ENCODE measurements around the gene UGT1A3. TPM values are rescaled to one million over a fixed set of nuclear protein-coding genes. Genes with fewer than 3 reads are reported as not detected.

The UGT1A3 gene
- total and polyA plus RNA-seq, 7 donors: 0.36 TPM; not detected in 6

DNA sequence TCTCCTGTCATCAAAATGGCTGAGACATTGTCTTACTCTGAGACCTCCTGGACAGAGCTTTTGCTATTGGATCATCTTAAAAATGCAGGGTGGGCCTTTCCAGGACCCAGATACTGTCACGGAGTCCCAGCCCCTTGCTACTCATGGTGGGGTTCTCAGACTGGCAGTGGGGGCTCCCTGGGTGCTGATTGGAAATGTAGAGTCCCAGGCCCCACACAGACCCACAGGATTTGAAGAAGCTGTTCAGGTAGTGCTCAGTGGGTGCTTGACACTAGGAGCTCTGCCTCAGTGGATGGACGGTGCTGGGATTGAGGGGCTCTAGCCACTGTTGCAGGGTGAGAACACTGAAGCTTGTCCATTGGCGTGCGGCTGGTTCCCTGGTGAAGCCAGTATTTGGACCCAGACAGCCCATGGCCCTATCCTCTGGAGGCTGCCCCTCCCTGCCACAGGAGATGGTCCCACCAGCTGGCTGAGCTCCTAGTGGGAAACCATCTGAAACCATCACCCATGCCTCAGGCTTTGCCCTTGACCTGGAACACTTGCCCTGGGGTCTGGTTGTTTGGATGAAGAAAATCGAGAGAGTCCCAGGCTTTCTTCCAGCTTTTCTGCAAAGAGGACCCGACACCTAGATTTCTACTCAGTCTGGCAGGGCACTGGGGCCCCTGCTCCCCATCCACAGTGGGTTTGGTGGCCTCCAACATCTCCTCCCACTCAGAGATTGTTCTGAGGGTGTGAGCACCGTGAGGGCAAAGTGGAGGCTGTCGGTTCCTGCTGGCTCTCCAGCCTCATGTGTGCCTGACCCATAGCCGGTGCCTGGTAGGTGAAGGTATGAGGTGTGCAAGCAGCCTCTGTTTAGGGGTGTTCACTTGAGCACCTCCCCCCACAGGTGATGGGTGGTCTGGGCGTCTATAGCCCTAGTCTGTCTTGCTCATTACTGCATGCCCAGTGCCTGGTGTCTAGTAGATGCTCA is 79.4 kb downstream of the UGT1A3 start:
- no peaks in the 10 kb centered on the region for H3K9me3 ChIP-seq
- no peak overlapping the region for H3K4me3 ChIP-seq
- H3K4me1 ChIP-seq: no peaks in the 10 kb centered on the region
- no peak overlapping the region for H3K27ac ChIP-seq
- H3K36me3 ChIP-seq: no peaks in the 10 kb centered on the region
- TF ChIP-seq POLR2AphosphoS5 (IDR thresholded peaks at IDR 0.05) (no peak), POLR2A (IDR thresholded peaks at IDR 0.05) (no peak), EP300 (IDR thresholded peaks at IDR 0.05) (no peak)
- TF ChIP-seq, protein P1, sequence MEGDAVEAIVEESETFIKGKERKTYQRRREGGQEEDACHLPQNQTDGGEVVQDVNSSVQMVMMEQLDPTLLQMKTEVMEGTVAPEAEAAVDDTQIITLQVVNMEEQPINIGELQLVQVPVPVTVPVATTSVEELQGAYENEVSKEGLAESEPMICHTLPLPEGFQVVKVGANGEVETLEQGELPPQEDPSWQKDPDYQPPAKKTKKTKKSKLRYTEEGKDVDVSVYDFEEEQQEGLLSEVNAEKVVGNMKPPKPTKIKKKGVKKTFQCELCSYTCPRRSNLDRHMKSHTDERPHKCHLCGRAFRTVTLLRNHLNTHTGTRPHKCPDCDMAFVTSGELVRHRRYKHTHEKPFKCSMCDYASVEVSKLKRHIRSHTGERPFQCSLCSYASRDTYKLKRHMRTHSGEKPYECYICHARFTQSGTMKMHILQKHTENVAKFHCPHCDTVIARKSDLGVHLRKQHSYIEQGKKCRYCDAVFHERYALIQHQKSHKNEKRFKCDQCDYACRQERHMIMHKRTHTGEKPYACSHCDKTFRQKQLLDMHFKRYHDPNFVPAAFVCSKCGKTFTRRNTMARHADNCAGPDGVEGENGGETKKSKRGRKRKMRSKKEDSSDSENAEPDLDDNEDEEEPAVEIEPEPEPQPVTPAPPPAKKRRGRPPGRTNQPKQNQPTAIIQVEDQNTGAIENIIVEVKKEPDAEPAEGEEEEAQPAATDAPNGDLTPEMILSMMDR (IDR thresholded peaks at IDR 0.05): no peak
- peak; percentile 57 for DNase-seq
- 81 to 84% methylated on average over 10 of the region's 10 CpGs for WGBS, 2 donors
- intact Hi-C loops (cut with DNase I): no loop called here
- H3K27me3 ChIP-seq: peaks cover 0 to 5% (median 0%) of the 10 kb centered on the region in 3 donors

DNA sequence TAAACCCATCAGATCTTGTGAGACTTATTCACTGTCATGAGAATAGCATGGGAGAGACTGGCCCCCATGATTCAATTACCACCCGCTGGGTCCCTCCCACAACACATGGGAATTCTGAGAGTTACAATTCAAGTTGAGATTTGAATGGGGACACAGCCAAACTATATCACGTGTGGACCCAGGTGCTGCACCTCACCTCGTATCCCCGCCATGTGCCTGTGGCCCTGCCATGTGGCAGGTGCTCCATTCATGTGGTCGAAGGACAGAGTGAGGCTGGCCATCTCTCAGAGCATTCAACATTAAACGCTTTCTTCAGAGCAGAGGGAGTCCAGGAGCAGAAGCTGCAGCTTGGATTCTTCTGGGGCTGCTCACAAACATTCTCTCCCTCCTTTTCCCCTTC is 81.5 kb downstream of the UGT1A3 start:
- no peak for TF ChIP-seq EP300 (IDR thresholded peaks at IDR 0.05)
- no peak for TF ChIP-seq POLR2A (IDR thresholded peaks at IDR 0.05)
- TF ChIP-seq POLR2AphosphoS5 (IDR thresholded peaks at IDR 0.05): no peak
- TF ChIP-seq, protein P1 (IDR thresholded peaks at IDR 0.05): no peak
- peaks cover 0 to 1% (median 0%) of the 10 kb centered on the region in 4 donors for H3K9me3 ChIP-seq
- no peak overlapping the region for H3K4me3 ChIP-seq
- no peaks in the 10 kb centered on the region for H3K36me3 ChIP-seq
- no peak overlapping the region for H3K27ac ChIP-seq
- intact Hi-C loops (cut with DNase I): no loop called here
- WGBS, 2 donors: 92 to 95% methylated on average over 6 of the region's 6 CpGs
- no peak for DNase-seq
- H3K4me1 ChIP-seq: no peaks in the 10 kb centered on the region
- H3K27me3 ChIP-seq: peaks cover 0 to 5% (median 0%) of the 10 kb centered on the region in 3 donors

DNA sequence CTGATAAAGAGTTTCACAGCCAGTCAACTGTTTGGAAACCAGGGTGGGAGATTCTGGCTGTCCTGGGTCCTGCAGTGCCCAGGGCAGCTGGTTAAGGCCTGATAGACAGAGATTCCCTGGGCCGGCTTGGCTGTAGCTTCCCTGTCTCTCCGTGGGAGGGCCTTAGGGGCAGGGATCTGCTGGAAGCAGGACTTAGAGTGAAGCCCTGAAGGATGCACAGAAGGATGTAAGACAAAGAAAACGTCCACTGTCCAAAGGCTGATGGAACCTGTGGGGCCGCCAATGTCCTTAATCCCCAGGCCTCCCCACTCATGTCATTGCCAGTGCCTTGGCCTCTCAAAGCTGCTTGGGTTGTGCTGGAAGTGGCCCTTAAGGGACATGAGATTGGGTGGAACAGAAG is 82.2 kb downstream of the UGT1A3 start:
- TF ChIP-seq POLR2A (IDR thresholded peaks at IDR 0.05): no peak
- no peak for TF ChIP-seq POLR2AphosphoS5 (IDR thresholded peaks at IDR 0.05)
- TF ChIP-seq, protein P1 (IDR thresholded peaks at IDR 0.05): no peak
- TF ChIP-seq EP300 (IDR thresholded peaks at IDR 0.05): no peak
- 79 to 91% methylated on average over 4 of the region's 4 CpGs for WGBS, 2 donors
- Histone ChIP-seq H3K36me3 (no peaks in the 10 kb centered on the region), H3K27ac (no peak overlapping the region), H3K9me3 (peaks cover 0 to 1% (median 0%) of the 10 kb centered on the region in 4 donors), H3K4me1 (no peaks in the 10 kb centered on the region), H3K4me3 (no peak overlapping the region), H3K27me3 (peaks cover 0 to 5% (median 0%) of the 10 kb centered on the region in 3 donors)
- intact Hi-C loops (cut with DNase I): no loop called here
- DNase-seq: peak; percentile 33

DNA sequence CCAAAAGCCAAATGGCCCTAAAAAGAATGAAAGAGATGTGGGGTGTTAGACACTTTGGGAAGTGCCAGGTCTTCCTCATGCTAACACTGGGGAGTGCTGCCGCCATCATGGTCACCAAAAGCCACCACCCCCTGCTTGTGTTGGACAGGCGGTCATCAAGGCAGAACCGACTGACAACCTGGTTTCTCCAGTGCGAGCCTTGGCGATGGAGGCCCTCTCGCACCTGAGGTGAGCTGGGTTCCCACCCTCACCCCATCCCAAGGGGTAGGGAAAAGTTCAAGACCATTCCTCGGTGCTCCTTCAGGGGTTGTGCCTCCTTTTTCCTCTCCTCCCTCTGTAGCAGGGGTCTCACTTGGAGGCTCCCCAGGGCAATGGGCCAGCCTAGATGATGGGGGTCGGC is 82.9 kb downstream of the UGT1A3 start:
- H3K27me3 ChIP-seq: peaks cover 0 to 5% (median 0%) of the 10 kb centered on the region in 3 donors
- no peaks in the 10 kb centered on the region for H3K4me1 ChIP-seq
- DNase-seq: peak; percentile 37
- H3K4me3 ChIP-seq: no peak overlapping the region
- H3K9me3 ChIP-seq: peaks cover 0 to 1% (median 0%) of the 10 kb centered on the region in 4 donors
- WGBS, 2 donors: 90 to 93% methylated on average over 8 of the region's 8 CpGs
- no peaks in the 10 kb centered on the region for H3K36me3 ChIP-seq
- TF ChIP-seq, protein P1 (IDR thresholded peaks at IDR 0.05): no peak
- TF ChIP-seq EP300 (IDR thresholded peaks at IDR 0.05) (no peak), POLR2AphosphoS5 (IDR thresholded peaks at IDR 0.05) (no peak), POLR2A (IDR thresholded peaks at IDR 0.05) (no peak)
- intact Hi-C loops (cut with DNase I): no loop called here
- no peak overlapping the region for H3K27ac ChIP-seq
